Right lobe of liver (tissue), 6 donors: ENCODE measurements around the gene RORC. TPM values are rescaled to one million over a fixed set of nuclear protein-coding genes. Genes with fewer than 3 reads are reported as not detected.

Source experiments
- ATAC-seq, 4 donors: fragments of 200-7000 bp; cut with Tn5 transposase; one replicate each; pipeline ENCODE4 v1.9.1; 2020; ENCODE audit warnings: mild to moderate bottlenecking in 4 of 4, moderate library complexity in 4 of 4
- DNase-seq, 3 donors: peaks; one replicate each; pipeline ENCODE4 v3.0.0-alpha.2; 2020
- H3K27ac ChIP-seq, 3 donors: fragments of 200-600 bp; one replicate each; pipeline ENCODE4 v1.8.0; 2022
- H3K27me3 ChIP-seq, 2 donors: fragments of 200-600 bp; one replicate each; pipeline ENCODE4 v1.8.0; 2022
- H3K36me3 ChIP-seq, 4 donors: fragments of 200-600 bp; sonication (generic) in 1 of 4; one replicate each; pipeline versions ENCODE4 v1.5.1 to v1.8.0; 2017 to 2022; ENCODE audit warnings: control low read depth in 1 of 4
- H3K4me1 ChIP-seq, 4 donors: fragments of 200-600 bp; sonication (generic) in 1 of 4; one replicate each; pipeline versions ENCODE4 v1.5.1 to v1.8.0; 2017 to 2022; ENCODE audit warnings: control low read depth in 1 of 4
- H3K4me3 ChIP-seq, 3 donors: fragments of 200-600 bp; one replicate each; pipeline ENCODE4 v1.8.0; 2022
- H3K9me3 ChIP-seq, 4 donors: fragments of 200-600 bp; sonication (generic) in 1 of 4; one replicate each; pipeline versions ENCODE4 v1.5.1 to v1.8.0; 2017 to 2022; ENCODE audit warnings: control low read depth in 1 of 4
- CTCF ChIP-seq, 4 donors: fragments of 200-600 bp in 3 of 4; fragments of 450-650 bp in 1 of 4; IDR thresholded peaks; one replicate each; pipeline versions ENCODE4 v1.5.1 to v1.8.0; 2016 to 2022; ENCODE audit warnings: antibody characterized with exemption in 4 of 4, mild to moderate bottlenecking in 2 of 4
- POLR2A ChIP-seq: fragments of 450-650 bp; IDR thresholded peaks from one replicate; pipeline ENCODE4 v1.6.1; 2017; ENCODE audit warnings: antibody characterized with exemption, mild to moderate bottlenecking
- WGBS: methylation state at CpG from one replicate; pipeline ENCODE4 v1.1.6; 2018; ENCODE audit warnings: low coverage, low lambda C conversion rate; ENCODE audit not compliant: insufficient coverage; ENCODE audit errors: missing lambda C conversion rate; 5-methylcytosine and 5-hydroxymethylcytosine counted together
- intact Hi-C, 2 donors: fragments of 100-400 bp; cut with DNase I; formaldehyde crosslinking; loops; one replicate each; pipeline versions ENCODE4 v1.11.2 to v1.14.1; 2022
- total RNA-seq, 6 experiments: library from RNA; depleted of rRNA in 2 of 6; stranded (reverse); fragments of >200 nt in 2 of 6; fragmentation: NEBNext Ultra II Directional in 3 of 6; extraction: Animal tissue kit (Norgen Biotek cat#: 25700) in 3 of 6; gene quantifications; one replicate each; pipeline versions ENCODE4 v1.1.0 to v1.2.4, GENCODE V29; 2016 to 2023
- donor health status: DM: no; HTN: yes; CAD: no.
- donor health status: DM: no; HTN: no; CAD: no.
- donor health status: DM: no; HTN: no; CAD: no.
- donor health status: DM: no; HTN: yes; CAD: no.
- donor health status: DM: no; HTN: yes; CAD: no.

The RORC gene
- total RNA-seq, 6 experiments from 2014 or later, result 13.3 to 33.9 (median 21.5) TPM

DNA sequence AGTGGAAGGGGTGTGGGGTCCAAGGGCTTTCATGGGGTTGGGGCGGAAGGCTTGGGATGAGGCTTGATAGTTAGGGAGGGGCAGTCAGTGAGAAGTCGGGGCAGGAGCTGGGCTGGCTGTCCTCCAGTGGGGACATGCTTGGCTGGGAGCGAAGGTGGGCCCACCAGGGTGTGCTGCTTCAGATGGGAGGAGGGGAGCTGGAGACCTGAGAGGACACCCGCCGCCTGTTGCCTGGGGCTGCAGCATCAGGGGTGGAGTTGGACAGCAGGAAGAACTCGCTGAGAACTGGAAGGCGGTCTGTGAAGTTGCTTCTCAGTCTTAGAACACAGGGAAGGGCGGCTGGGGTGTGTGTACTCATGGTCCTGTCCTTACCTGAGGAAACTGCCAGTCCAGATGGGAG lies 20.3 kb upstream of the RORC start:
- no peaks in the 10 kb centered on the region for H3K9me3 ChIP-seq
- WGBS, result 50% methylated on average over 2 of the region's 8 CpGs
- intact Hi-C loops, result no loop called here
- no peak overlapping the region for H3K27ac ChIP-seq
- ATAC-seq, result no peak
- no peaks in the 10 kb centered on the region for H3K4me1 ChIP-seq
- no peaks in the 10 kb centered on the region for H3K27me3 ChIP-seq
- TF ChIP-seq POLR2A, result no peak
- no peak for TF ChIP-seq CTCF (IDR thresholded peaks at IDR 0.05)
- H3K36me3 ChIP-seq, result no peaks in the 10 kb centered on the region
- DNase-seq, result peak in 1 of 3 donors; percentile 21
- H3K4me3 ChIP-seq, result no peak overlapping the region

GRCh38 chr1:151849871-151850270 lies 18.3 kb upstream of the RORC start:
- TF ChIP-seq POLR2A (no peak), CTCF (IDR thresholded peaks at IDR 0.05) (no peak)
- intact Hi-C loops, result loop anchor here in 1 of 2 donors (10.0 kb wide), 1 partner anchor 265 kb away; no protein-coding TSS in a partner anchor
- peak in 1 of 3 donors; percentile 18 for DNase-seq

GRCh38 chr1:151849126-151849525 lies 17.5 kb upstream of the RORC start:
- WGBS, result 34% methylated on average over 3 of the region's 3 CpGs
- Histone ChIP-seq H3K27ac (no peak overlapping the region), H3K36me3 (no peaks in the 10 kb centered on the region), H3K9me3 (no peaks in the 10 kb centered on the region), H3K27me3 (no peaks in the 10 kb centered on the region), H3K4me3 (no peak overlapping the region), H3K4me1 (no peaks in the 10 kb centered on the region)
- intact Hi-C loops, result loop anchor here in 1 of 2 donors (10.0 kb wide), 1 partner anchor 264 kb away; no protein-coding TSS in a partner anchor
- TF ChIP-seq CTCF (IDR thresholded peaks at IDR 0.05) (no peak), POLR2A (no peak)
- ATAC-seq (no peak), DNase-seq (no peak)

More at GRCh38 chr1:151849871-151850270, 18.3 kb upstream of the RORC start:
- Histone ChIP-seq H3K4me1 (no peaks in the 10 kb centered on the region), H3K9me3 (no peaks in the 10 kb centered on the region), H3K36me3 (no peaks in the 10 kb centered on the region), H3K27me3 (no peaks in the 10 kb centered on the region), H3K4me3 (no peak overlapping the region), H3K27ac (no peak overlapping the region)
- no peak for ATAC-seq

DNA sequence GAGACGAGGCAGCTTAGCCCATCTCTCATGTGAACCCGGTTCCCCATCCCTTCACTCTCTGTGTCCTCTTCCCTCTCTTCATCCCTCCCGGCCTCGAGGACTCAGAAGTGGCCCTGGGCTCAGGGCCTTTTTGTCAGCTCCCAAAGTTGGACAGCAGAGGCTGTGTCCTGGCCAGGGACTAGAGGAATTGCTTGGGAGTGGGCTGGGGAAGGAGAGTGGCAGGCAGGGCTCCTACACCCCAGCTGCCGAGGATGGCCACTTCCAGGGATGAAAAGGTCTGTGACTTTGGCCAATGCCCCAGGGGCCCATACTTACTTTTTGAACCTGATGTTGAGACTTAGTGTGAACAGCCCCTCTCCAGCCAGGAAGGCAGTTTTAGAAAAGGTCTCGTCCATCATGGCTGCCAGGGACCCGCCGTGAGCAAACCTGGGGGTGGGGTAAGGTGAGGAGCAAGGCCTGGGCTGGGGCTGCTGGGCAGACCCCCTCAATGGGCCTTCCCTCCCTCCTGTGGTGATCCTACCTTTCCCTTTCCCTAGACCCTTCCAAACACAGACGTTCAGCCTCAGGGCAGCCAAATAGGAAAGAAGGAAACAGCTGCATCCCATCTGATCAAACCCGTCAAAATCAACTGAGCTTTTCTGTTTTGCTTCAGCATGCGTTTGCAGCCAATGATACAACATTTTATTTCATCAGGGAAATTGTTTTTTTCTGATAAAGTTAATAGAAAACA lies 16.4 kb upstream of the RORC start:
- peak; percentile 19 to 40 (median 31) for ATAC-seq

More for the DNA sequence above, 16.4 kb upstream of the RORC start:
- no peaks in the 10 kb centered on the region for H3K27me3 ChIP-seq
- H3K4me1 ChIP-seq, result no peaks in the 10 kb centered on the region
- WGBS, result 32% methylated on average over 4 of the region's 11 CpGs
- DNase-seq, result peak in 1 of 3 donors; percentile 28
- H3K36me3 ChIP-seq, result no peaks in the 10 kb centered on the region
- intact Hi-C loops, result loop anchor here in 1 of 2 donors (10.0 kb wide), 1 partner anchor 263 kb away; no protein-coding TSS in a partner anchor
- TF ChIP-seq POLR2A (no peak), CTCF (IDR thresholded peaks at IDR 0.05) (no peak)
- H3K9me3 ChIP-seq, result no peaks in the 10 kb centered on the region
- H3K27ac ChIP-seq, result no peak overlapping the region
- no peak overlapping the region for H3K4me3 ChIP-seq
